H1 (cell line): ENCODE data around the gene LYRM4. TPM values are rescaled to one million over a fixed set of nuclear protein-coding genes. Genes with fewer than 3 reads are reported as not detected.

ENCODE experiments used
- CTCF ChIA-PET: fragments of 300-600 bp; sonication (Branson Sonifier 250); formaldehyde crosslinking; loops from one replicate; lab custom pipeline; 2021; ENCODE audit not compliant: partially characterized antibody; lab: Charles Lee
- POLR2A ChIA-PET: fragments of 300-600 bp; sonication (Branson Sonifier 250); formaldehyde crosslinking; loops from one replicate; lab custom pipeline; 2021; ENCODE audit warnings: inconsistent platforms; ENCODE audit not compliant: partially characterized antibody; lab: Charles Lee
- DNase-seq, 2 experiments: peaks; one replicate each; pipeline versions ENCODE4 v3.0.0 to v3.0.0-alpha.2; 2010 to 2022; ENCODE audit warnings: low spot score in 2 of 2, low read depth in 1 of 2, mixed read lengths in 1 of 2
- FAIRE-seq: peaks from 2 replicates; lab custom pipeline; 2011; peaks lifted over from hg19 to GRCh38; lab: Jason Lieb, UNC
- H2AFZ ChIP-seq: 2 replicates; pipeline ENCODE4 v1.8.1; 2012; ENCODE audit warnings: low read length, inconsistent platforms
- H2AK5ac ChIP-seq: 2 replicates; pipeline ENCODE4 v1.6.1; 2013; ENCODE audit warnings: low read depth, low read length
- H2BK120ac ChIP-seq: replicated peaks from 2 replicates; pipeline ENCODE3; 2013; ENCODE audit warnings: low read depth, low read length, inconsistent platforms
- H2BK12ac ChIP-seq: 2 replicates; pipeline ENCODE4 v1.6.1; 2013; ENCODE audit warnings: low read depth, low read length
- H2BK15ac ChIP-seq: 2 replicates; pipeline ENCODE4 v1.6.1; 2013; ENCODE audit warnings: low read length
- H2BK20ac ChIP-seq: 2 replicates; pipeline ENCODE4 v1.6.1; 2013; ENCODE audit warnings: low read length
- H2BK5ac ChIP-seq: 2 replicates; pipeline ENCODE4 v1.6.1; 2013; ENCODE audit warnings: low read depth, low read length
- H3K14ac ChIP-seq: 2 replicates; pipeline ENCODE4 v1.6.1; 2013; ENCODE audit warnings: inconsistent platforms; ENCODE audit not compliant: insufficient read length
- H3K18ac ChIP-seq: 2 replicates; pipeline ENCODE4 v1.6.1; 2013; ENCODE audit warnings: low read length; ENCODE audit errors: extremely low read depth
- H3K23ac ChIP-seq: 2 replicates; pipeline ENCODE4 v1.6.1; 2013; ENCODE audit warnings: inconsistent platforms; ENCODE audit not compliant: insufficient read length
- H3K23me2 ChIP-seq: 2 replicates; pipeline ENCODE4 v1.6.1; 2013; ENCODE audit warnings: low read depth, low read length
- H3K27ac ChIP-seq: 2 replicates; pipeline ENCODE4 v1.6.1; 2011; ENCODE audit warnings: low read depth, low read length, inconsistent platforms
- H3K27me3 ChIP-seq, 4 experiments: replicated peaks in 1 of 4; 1 replicate in 1 of 4; 2 replicates in 3 of 4; pipeline versions ENCODE4 v1.6.1 to v1.8.1; 2011 to 2013; ENCODE audit warnings: low read length in 3 of 4, mild to moderate bottlenecking in 3 of 4, inconsistent platforms in 2 of 4, mixed read lengths in 2 of 4, moderate library complexity in 1 of 4; ENCODE audit not compliant: control insufficient read depth in 3 of 4, insufficient read depth in 3 of 4; ENCODE audit errors: extremely low read depth in 1 of 4
- H3K36me3 ChIP-seq, 4 experiments: 2 replicates each; pipeline versions ENCODE4 v1.6.1 to v1.8.1; 2011 to 2013; ENCODE audit warnings: mild to moderate bottlenecking in 4 of 4, low read length in 3 of 4, moderate library complexity in 2 of 4, control low read depth in 1 of 4, inconsistent platforms in 1 of 4; ENCODE audit not compliant: insufficient read depth in 4 of 4, control insufficient read depth in 2 of 4
- H3K4ac ChIP-seq: replicated peaks from 2 replicates; pipeline ENCODE3; 2013; ENCODE audit warnings: low read length, low read depth, mixed read lengths, inconsistent platforms; ENCODE audit not compliant: insufficient read length
- H3K4me1 ChIP-seq, 4 experiments: replicated peaks in 1 of 4; 1 replicate in 1 of 4; 2 replicates in 3 of 4; pipeline versions ENCODE4 v1.6.1 to v1.8.1; 2011 to 2013; ENCODE audit warnings: low read length in 3 of 4, inconsistent platforms in 2 of 4, mixed read lengths in 1 of 4; ENCODE audit not compliant: insufficient read depth in 4 of 4, control insufficient read depth in 3 of 4
- H3K4me2 ChIP-seq, 2 experiments: 2 replicates each; pipeline versions ENCODE4 v1.6.1 to v1.8.1; 2011 to 2013; ENCODE audit warnings: low read depth in 2 of 2, low read length in 2 of 2, control low read depth in 1 of 2, inconsistent platforms in 1 of 2, mild to moderate bottlenecking in 1 of 2; ENCODE audit not compliant: insufficient read depth in 1 of 2
- H3K4me3 ChIP-seq, 4 experiments: fragments of 200-600, 300-600 bp in 1 of 4; sonication (generic), shearing (Covaris generic), sonication (Bioruptor Twin) in 1 of 4; 2 replicates each; pipeline versions ENCODE4 v1.5.1 to v1.8.1; 2011 to 2016; ENCODE audit warnings: low read length in 4 of 4, low read depth in 3 of 4, control low read depth in 2 of 4, inconsistent platforms in 2 of 4, mild to moderate bottlenecking in 2 of 4, mixed read lengths in 1 of 4, moderate library complexity in 1 of 4; ENCODE audit not compliant: insufficient read depth in 2 of 4; ENCODE audit errors: extremely low read depth in 1 of 4
- H3K56ac ChIP-seq: replicated peaks from 2 replicates; pipeline ENCODE3; 2013; ENCODE audit warnings: low read depth, mild to moderate bottlenecking, mixed read lengths, low read length, inconsistent platforms; ENCODE audit not compliant: insufficient read length
- H3K79me1 ChIP-seq: 2 replicates; pipeline ENCODE4 v1.6.1; 2013; ENCODE audit warnings: low read depth, low read length, control low read depth
- H3K79me2 ChIP-seq, 2 experiments: 2 replicates each; pipeline versions ENCODE4 v1.6.1 to v1.8.1; 2012 to 2013; ENCODE audit warnings: low read length in 2 of 2, mild to moderate bottlenecking in 2 of 2, inconsistent platforms in 1 of 2; ENCODE audit not compliant: insufficient read depth in 2 of 2, control insufficient read depth in 1 of 2
- H3K9ac ChIP-seq, 4 experiments: replicated peaks in 1 of 4; 1 replicate in 1 of 4; 2 replicates in 3 of 4; pipeline versions ENCODE4 v1.6.1 to v1.8.1; 2011 to 2013; ENCODE audit warnings: low read depth in 3 of 4, low read length in 3 of 4, control low read depth in 2 of 4, mild to moderate bottlenecking in 2 of 4, moderate library complexity in 2 of 4, inconsistent platforms in 1 of 4; ENCODE audit errors: extremely low read depth in 1 of 4
- H3K9me3 ChIP-seq, 2 experiments: 2 replicates each; pipeline versions ENCODE4 v1.6.1 to v1.8.1; 2012 to 2013; ENCODE audit warnings: mild to moderate bottlenecking in 2 of 2, moderate library complexity in 2 of 2, control low read depth in 1 of 2, inconsistent platforms in 1 of 2, low read depth in 1 of 2, low read length in 1 of 2, mixed read lengths in 1 of 2; ENCODE audit not compliant: insufficient read depth in 2 of 2
- H4K20me1 ChIP-seq, 2 experiments: replicated peaks in 1 of 2; 2 replicates each; pipeline versions ENCODE3 to v1.8.1; 2011 to 2013; ENCODE audit warnings: inconsistent platforms in 2 of 2, low read length in 2 of 2, mild to moderate bottlenecking in 1 of 2; ENCODE audit not compliant: insufficient read depth in 2 of 2, control insufficient read depth in 1 of 2
- H4K5ac ChIP-seq: 2 replicates; pipeline ENCODE4 v1.6.1; 2013; ENCODE audit warnings: low read length, low read depth, mixed read lengths, inconsistent platforms; ENCODE audit not compliant: insufficient read length
- H4K8ac ChIP-seq: 2 replicates; pipeline ENCODE4 v1.8.0; 2013; ENCODE audit warnings: mild to moderate bottlenecking, moderate library complexity, low read length, inconsistent platforms; ENCODE audit not compliant: insufficient read depth; ENCODE audit errors: extremely low read depth
- H4K91ac ChIP-seq: replicated peaks from 2 replicates; pipeline ENCODE3; 2013; ENCODE audit warnings: low read length, mixed read lengths, inconsistent platforms; ENCODE audit not compliant: insufficient read length
- BACH1 ChIP-seq: IDR thresholded peaks from 2 replicates; pipeline ENCODE4 v1.6.1; 2012; ENCODE audit warnings: low read length, improper control_type of control experiment
- CBX8 ChIP-seq: fragments of 300-800, 300-1000 bp; sonication (generic); IDR thresholded peaks from 2 replicates; pipeline ENCODE4 v1.7.1; 2016; ENCODE audit warnings: low read depth, low read length, borderline replicate concordance
- CHD2 ChIP-seq: IDR thresholded peaks from 2 replicates; pipeline ENCODE4 v1.6.1; 2012; ENCODE audit warnings: low read length, improper control_type of control experiment
- JUND ChIP-seq: IDR thresholded peaks from 2 replicates; pipeline ENCODE4 v1.6.1; 2011; ENCODE audit warnings: mild to moderate bottlenecking, improper control_type of control experiment, low read length
- PHF8 ChIP-seq: fragments of 200-600 bp; sonication (generic); conservative IDR thresholded peaks from 2 replicates; pipeline ENCODE4 v1.7.1; 2012; ENCODE audit warnings: low read depth, mild to moderate bottlenecking, inconsistent platforms, low read length, moderate library complexity
- POLR2AphosphoS5 ChIP-seq: IDR thresholded peaks from 2 replicates; pipeline ENCODE4 v1.6.1; 2011; ENCODE audit warnings: low read depth, low read length
- SIN3A ChIP-seq, 2 experiments: IDR thresholded peaks in 1 of 2; conservative IDR thresholded peaks in 1 of 2; 2 replicates each; pipeline ENCODE4 v1.6.1; 2011 to 2012; ENCODE audit warnings: low read length in 2 of 2, improper control_type of control experiment in 1 of 2, low read depth in 1 of 2, mild to moderate bottlenecking in 1 of 2
- SIRT6 ChIP-seq: IDR thresholded peaks from one replicate; pipeline ENCODE4 v1.7.1; 2012; ENCODE audit warnings: low read length, inconsistent platforms
- SIX5 ChIP-seq: IDR thresholded peaks from 2 replicates; pipeline ENCODE4 v1.6.1; 2011; ENCODE audit warnings: mild to moderate bottlenecking, low read depth, low read length
- TAF1 ChIP-seq: IDR thresholded peaks from 2 replicates; pipeline ENCODE4 v1.6.1; 2011; ENCODE audit warnings: mild to moderate bottlenecking, low read depth, low read length
- TBP ChIP-seq: IDR thresholded peaks from 2 replicates; pipeline ENCODE4 v1.6.1; 2011; ENCODE audit warnings: low read depth, low read length, improper control_type of control experiment
- TEAD4 ChIP-seq: IDR thresholded peaks from 2 replicates; pipeline ENCODE4 v1.6.1; 2012; ENCODE audit warnings: low read depth, low read length, inconsistent platforms, mixed read lengths
- WGBS, 2 experiments: shearing (Covaris generic) in 1 of 2; methylation state at CpG; one replicate each; pipeline versions ENCODE4 v1.1.6 to v1.1.7; 2013 to 2015; ENCODE audit warnings: low lambda C conversion rate in 2 of 2, mixed read lengths in 2 of 2, inconsistent platforms in 1 of 2, low coverage in 1 of 2, missing lambda C conversion rate in 1 of 2; ENCODE audit not compliant: insufficient replicate concordance in 2 of 2, insufficient coverage in 1 of 2, insufficient read length in 1 of 2; ENCODE audit errors: extremely low coverage in 1 of 2, missing lambda C conversion rate in 1 of 2; 5-methylcytosine and 5-hydroxymethylcytosine counted together
- polyA plus RNA-seq, 7 experiments: library from polyadenylated mRNA; depleted of rRNA in 3 of 7; stranded (reverse) in 5 of 7; unstranded in 2 of 7; fragments of >200 nt in 5 of 7; fragments of 200-250 nt in 2 of 7; gene quantifications; 1 replicate in 5 of 7; 2 replicates in 1 of 7; 4 replicates in 1 of 7; pipeline versions ENCODE4 v1.2.1 to v1.2.3, GENCODE V29; 2011 to 2013; ENCODE audit warnings: missing spikeins in 2 of 7, mixed read lengths in 2 of 7
- total RNA-seq: library from RNA; stranded (reverse); fragmentation: NEBNext Ultra II Directional; extraction: Animal tissue kit (Norgen Biotek cat#: 25700); gene quantifications from 2 replicates; pipeline ENCODE4 v1.2.1, GENCODE V29; 2021

The LYRM4 gene
- total and polyA plus RNA-seq, 2 of the 8 experiments (the other 6 are each of a cell fraction or from before 2014, with no cell fraction given): 56.6 to 62.8 TPM

GRCh38 chr6:5181510-5182317 is 79.0 kb downstream of the LYRM4 start:
- Histone ChIP-seq H3K4me3 (no peak overlapping the region), H2AK5ac (no peak overlapping the region)
- TF ChIP-seq CBX8: no peak
- TF ChIP-seq CHD2: no peak
- TF ChIP-seq TAF1: no peak
- TF ChIP-seq JUND: no peak
- no peak for TF ChIP-seq TBP
- no peak for TF ChIP-seq TEAD4
- TF ChIP-seq SIX5: no peak
- no peak for TF ChIP-seq SIN3A (conservative IDR thresholded peaks at IDR 0.05 in 1 of 2, IDR thresholded peaks at IDR 0.05 in 1 of 2; ENCODE audit: low read depth in 1 of 2, low read length in 2 of 2)
- no peak for TF ChIP-seq BACH1
- TF ChIP-seq PHF8: no peak
- TF ChIP-seq SIRT6: no peak
- TF ChIP-seq POLR2AphosphoS5: no peak

More at GRCh38 chr6:5181510-5182317, 79.0 kb downstream of the LYRM4 start:
- no peak overlapping the region for H3K4ac ChIP-seq
- FAIRE-seq: no peak
- H2BK12ac ChIP-seq: no peak overlapping the region
- H4K8ac ChIP-seq: no peak overlapping the region
- no peak overlapping the region for H2BK20ac ChIP-seq
- WGBS, 2 experiments: 79% methylated on average over 4 of the region's 4 CpGs; no CpG with 5 or more reads in 1 of the 2 experiments
- no peak overlapping the region for H3K18ac ChIP-seq
- H2BK5ac ChIP-seq: no peak overlapping the region
- DNase-seq: no peak
- H3K23me2 ChIP-seq: no peaks in the 10 kb centered on the region
- peaks cover 3% of the 10 kb centered on the region for H3K79me1 ChIP-seq
- H3K56ac ChIP-seq: no peak overlapping the region
- H2BK120ac ChIP-seq: no peak overlapping the region
- POLR2A ChIA-PET: no interaction called here
- H4K20me1 ChIP-seq: peaks cover 1 to 9% of the 10 kb centered on the region in 2 experiments
- no peaks in the 10 kb centered on the region for H3K9me3 ChIP-seq
- no peak overlapping the region for H4K91ac ChIP-seq
- H3K36me3 ChIP-seq: no peaks in the 10 kb centered on the region
- H3K4me1 ChIP-seq: peaks cover 0 to 7% (median 0%) of the 10 kb centered on the region in 4 experiments; a peak in 2 of 7 replicates
- H2BK15ac ChIP-seq: no peak overlapping the region
- H3K23ac ChIP-seq: no peak overlapping the region
- no peak overlapping the region for H3K9ac ChIP-seq
- H3K14ac ChIP-seq: no peak overlapping the region
- no peak overlapping the region for H2AFZ ChIP-seq
- no peaks in the 10 kb centered on the region; a peak in 2 of 4 replicates for H3K79me2 ChIP-seq
- no peak overlapping the region for H3K27ac ChIP-seq
- H3K4me2 ChIP-seq: no peak overlapping the region
- no peak overlapping the region for H4K5ac ChIP-seq
- no peaks in the 10 kb centered on the region for H3K27me3 ChIP-seq
- CTCF ChIA-PET: interaction anchor here (1.0 to 18.0 kb wide), 4 partner anchors 15 to 264 kb away, joined by 3 to 256 read pairs (median 4); no protein-coding TSS in a partner anchor
